ENCODE measurements around the gene MOGAT3.

DNA sequence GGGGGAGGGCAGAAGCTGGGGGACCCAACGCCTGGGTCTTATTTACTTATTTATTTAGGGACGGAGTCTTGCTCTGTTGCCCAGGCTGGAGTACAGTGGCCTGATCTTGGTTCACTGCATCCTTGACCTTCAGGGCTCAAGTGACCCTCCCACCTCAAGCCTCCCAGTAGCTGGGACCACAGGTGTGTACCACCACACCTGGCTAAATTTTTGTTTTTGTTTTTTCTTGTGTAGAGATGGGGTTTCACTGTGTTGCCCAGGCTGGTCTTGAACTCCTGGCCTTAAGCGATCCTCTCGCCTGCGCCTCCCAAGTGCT is 1.7 kb upstream of the MOGAT3 start:
- TF ChIP-seq, protein P1, sequence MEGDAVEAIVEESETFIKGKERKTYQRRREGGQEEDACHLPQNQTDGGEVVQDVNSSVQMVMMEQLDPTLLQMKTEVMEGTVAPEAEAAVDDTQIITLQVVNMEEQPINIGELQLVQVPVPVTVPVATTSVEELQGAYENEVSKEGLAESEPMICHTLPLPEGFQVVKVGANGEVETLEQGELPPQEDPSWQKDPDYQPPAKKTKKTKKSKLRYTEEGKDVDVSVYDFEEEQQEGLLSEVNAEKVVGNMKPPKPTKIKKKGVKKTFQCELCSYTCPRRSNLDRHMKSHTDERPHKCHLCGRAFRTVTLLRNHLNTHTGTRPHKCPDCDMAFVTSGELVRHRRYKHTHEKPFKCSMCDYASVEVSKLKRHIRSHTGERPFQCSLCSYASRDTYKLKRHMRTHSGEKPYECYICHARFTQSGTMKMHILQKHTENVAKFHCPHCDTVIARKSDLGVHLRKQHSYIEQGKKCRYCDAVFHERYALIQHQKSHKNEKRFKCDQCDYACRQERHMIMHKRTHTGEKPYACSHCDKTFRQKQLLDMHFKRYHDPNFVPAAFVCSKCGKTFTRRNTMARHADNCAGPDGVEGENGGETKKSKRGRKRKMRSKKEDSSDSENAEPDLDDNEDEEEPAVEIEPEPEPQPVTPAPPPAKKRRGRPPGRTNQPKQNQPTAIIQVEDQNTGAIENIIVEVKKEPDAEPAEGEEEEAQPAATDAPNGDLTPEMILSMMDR (IDR thresholded peaks at IDR 0.05) = no peak
- no peak for TF ChIP-seq POLR2A (IDR thresholded peaks at IDR 0.05; ENCODE audit: low read depth)
